Upper lobe of right lung (tissue), 1 donor: Measurements from ENCODE around the gene TRPM5. TPM values are rescaled to one million over a fixed set of nuclear protein-coding genes. Genes with fewer than 3 reads are reported as not detected.

Source experiments
- ATAC-seq: fragments of 200-7000 bp; cut with Tn5 transposase; one replicate; pipeline ENCODE4 v1.9.1; 2020; ENCODE audit warnings: mild to moderate bottlenecking, moderate library complexity
- DNase-seq: peaks from one replicate; pipeline ENCODE4 v3.0.0-alpha.2; 2020
- H3K27ac ChIP-seq: fragments of 200-600 bp; one replicate; pipeline ENCODE4 v1.8.0; 2022
- H3K27me3 ChIP-seq: fragments of 200-600 bp; one replicate; pipeline ENCODE4 v1.8.0; 2022; ENCODE audit warnings: mild to moderate bottlenecking
- H3K36me3 ChIP-seq: fragments of 200-600 bp; one replicate; pipeline ENCODE4 v1.8.0; 2022
- H3K4me1 ChIP-seq: fragments of 200-600 bp; one replicate; pipeline ENCODE4 v1.8.0; 2022
- H3K4me3 ChIP-seq: fragments of 200-600 bp; one replicate; pipeline ENCODE4 v1.8.0; 2022; ENCODE audit warnings: mild to moderate bottlenecking
- H3K9me3 ChIP-seq: fragments of 200-600 bp; one replicate; pipeline ENCODE4 v1.8.0; 2022
- intact Hi-C: fragments of 100-400 bp; cut with DNase I; formaldehyde crosslinking; loops from one replicate; pipeline ENCODE4 v1.11.0; 2022
- total RNA-seq: library from RNA; stranded (reverse); fragmentation: NEBNext Ultra II Directional; extraction: Animal tissue kit (Norgen Biotek cat#: 25700); gene quantifications from one replicate; pipeline ENCODE4 v1.2.1, GENCODE V29; 2021
- TF ChIP-seq, protein P1 (sequence below): fragments of 200-600 bp; IDR thresholded peaks from one replicate; pipeline ENCODE4 v1.8.0; 2022; ENCODE audit warnings: antibody characterized with exemption
- donor health status: DM: no; HTN: yes; CAD: no; lungs with severe emphysema.

Gene TRPM5
- total RNA-seq, 1 donor from 2014 or later, result not detected

DNA sequence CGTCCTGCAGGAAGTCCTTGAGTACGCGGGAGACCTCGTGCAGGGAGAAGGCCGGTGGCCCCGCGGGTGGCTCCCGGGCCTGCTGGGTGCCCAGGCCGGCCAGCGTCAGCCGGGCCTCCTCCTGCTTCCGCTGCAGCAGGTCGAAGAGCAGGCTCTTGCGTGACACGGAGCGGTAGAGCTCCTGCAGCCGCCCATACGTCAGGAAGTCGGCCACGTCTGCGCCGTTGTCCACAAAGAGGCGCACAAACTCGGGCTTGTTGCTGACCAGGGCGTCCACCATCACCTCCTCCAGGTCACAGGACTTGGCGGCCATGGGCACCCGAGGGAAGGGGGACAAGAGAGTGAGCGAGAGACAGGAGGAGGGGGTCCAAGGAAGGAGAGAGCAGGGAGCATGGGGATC lies 29.1 kb downstream of the TRPM5 start:
- Histone ChIP-seq H3K9me3 (no peaks in the 10 kb centered on the region), H3K4me3 (no peak overlapping the region), H3K4me1 (peaks cover under 1% of the 10 kb centered on the region), H3K27me3 (peaks cover 4% of the 10 kb centered on the region), H3K27ac (no peak overlapping the region), H3K36me3 (no peaks in the 10 kb centered on the region)
- ATAC-seq, result no peak
- TF ChIP-seq, protein P1, sequence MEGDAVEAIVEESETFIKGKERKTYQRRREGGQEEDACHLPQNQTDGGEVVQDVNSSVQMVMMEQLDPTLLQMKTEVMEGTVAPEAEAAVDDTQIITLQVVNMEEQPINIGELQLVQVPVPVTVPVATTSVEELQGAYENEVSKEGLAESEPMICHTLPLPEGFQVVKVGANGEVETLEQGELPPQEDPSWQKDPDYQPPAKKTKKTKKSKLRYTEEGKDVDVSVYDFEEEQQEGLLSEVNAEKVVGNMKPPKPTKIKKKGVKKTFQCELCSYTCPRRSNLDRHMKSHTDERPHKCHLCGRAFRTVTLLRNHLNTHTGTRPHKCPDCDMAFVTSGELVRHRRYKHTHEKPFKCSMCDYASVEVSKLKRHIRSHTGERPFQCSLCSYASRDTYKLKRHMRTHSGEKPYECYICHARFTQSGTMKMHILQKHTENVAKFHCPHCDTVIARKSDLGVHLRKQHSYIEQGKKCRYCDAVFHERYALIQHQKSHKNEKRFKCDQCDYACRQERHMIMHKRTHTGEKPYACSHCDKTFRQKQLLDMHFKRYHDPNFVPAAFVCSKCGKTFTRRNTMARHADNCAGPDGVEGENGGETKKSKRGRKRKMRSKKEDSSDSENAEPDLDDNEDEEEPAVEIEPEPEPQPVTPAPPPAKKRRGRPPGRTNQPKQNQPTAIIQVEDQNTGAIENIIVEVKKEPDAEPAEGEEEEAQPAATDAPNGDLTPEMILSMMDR, result no peak
- intact Hi-C loops, result no loop called here
- no peak for DNase-seq

DNA sequence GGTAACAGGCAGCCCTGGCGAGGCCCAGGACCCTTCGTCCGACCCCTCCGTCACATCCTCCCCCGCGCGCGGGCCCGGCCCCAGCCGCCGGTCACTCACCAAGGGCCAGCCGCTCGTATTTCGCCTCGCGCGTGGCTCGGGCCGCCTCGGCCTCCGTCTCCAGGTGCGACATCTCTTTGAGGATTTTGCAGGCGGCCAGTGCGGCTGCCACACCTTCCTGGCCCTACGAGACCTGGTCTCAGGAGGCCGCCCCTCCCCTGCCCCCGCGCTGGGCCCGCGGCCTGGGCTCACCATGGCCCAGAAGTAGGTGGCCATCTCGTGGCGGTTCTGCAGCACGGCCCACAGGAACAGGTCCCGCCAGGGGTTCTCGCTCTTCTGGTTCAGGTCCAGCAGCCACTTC lies 29.7 kb downstream of the TRPM5 start:
- no peak overlapping the region for H3K27ac ChIP-seq
- DNase-seq (no peak), ATAC-seq (no peak)
- H3K4me3 ChIP-seq, result no peak overlapping the region
- H3K4me1 ChIP-seq, result no peaks in the 10 kb centered on the region
- no peaks in the 10 kb centered on the region for H3K36me3 ChIP-seq
- H3K27me3 ChIP-seq, result peaks cover 5% of the 10 kb centered on the region
- intact Hi-C loops, result no loop called here
- TF ChIP-seq, protein P1, result no peak
- H3K9me3 ChIP-seq, result no peaks in the 10 kb centered on the region

DNA sequence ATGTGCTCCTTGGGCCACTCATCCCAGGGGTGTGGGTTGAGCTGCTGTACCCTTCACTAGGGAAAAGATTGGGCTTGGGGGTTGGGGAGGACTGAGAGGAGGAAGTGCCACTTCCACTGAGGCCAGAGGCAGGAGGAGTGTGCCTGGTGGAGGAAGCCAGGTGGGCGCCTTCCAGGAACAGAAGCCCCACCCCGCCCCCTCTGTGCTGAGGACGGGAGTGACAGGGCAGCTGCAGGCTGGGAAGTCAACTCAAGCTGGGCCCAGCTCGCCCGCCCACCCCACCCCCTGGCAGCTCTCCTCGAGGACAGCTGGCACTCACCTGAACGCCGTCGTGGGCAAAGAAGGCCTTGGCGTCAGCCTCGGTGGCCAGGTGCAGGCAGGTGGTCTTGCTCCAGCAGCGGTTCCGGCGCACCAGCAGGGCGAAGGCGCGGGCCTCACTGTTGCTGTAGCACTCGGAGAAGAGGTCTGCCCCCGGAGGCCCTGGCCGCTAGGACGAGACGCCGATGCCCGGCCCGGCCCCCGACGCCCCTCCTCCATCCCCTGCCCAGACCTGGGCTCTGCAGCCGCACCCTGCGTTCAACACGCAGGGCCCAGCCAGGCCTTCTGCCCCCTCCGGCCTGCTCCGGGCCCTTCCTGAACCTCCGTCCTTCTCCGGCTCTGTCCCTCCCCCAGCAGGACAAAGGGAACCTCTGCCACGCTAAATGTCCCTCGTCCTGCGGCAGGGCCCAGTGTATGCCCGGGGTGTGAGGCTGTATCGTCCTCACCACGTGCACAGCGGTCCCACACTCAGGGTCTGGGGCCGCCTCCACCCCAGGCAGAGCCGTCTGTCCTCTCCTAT lies 30.4 kb downstream of the TRPM5 start:
- DNase-seq, result no peak
- ATAC-seq, result no peak
- TF ChIP-seq, protein P1, result no peak
- Histone ChIP-seq H3K9me3 (no peaks in the 10 kb centered on the region), H3K27me3 (peaks cover 5% of the 10 kb centered on the region), H3K4me3 (no peak overlapping the region), H3K36me3 (no peaks in the 10 kb centered on the region), H3K27ac (no peak overlapping the region), H3K4me1 (no peaks in the 10 kb centered on the region)
- intact Hi-C loops, result no loop called here

DNA sequence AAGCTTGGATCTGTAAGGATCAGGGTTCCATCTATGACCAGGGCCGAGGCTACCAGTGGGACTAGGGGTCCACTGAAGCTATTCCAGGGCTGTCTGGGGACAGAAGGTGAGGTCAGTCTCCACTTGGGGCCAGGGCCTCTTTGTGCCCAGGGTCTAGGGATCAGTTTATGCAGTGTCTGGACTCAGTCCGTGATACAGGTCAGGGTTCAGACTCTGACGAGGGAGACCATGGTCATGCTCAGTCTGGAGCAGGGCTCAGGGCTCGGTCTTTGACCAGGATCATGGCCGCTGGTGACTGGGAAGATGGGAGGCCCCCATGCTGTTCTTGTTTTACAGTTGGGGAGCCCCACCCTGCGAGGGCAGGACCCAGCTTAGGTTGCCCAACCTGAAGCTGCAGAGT lies 32.0 kb downstream of the TRPM5 start:
- ATAC-seq, result no peak
- no peak overlapping the region for H3K4me3 ChIP-seq
- H3K27ac ChIP-seq, result no peak overlapping the region
- H3K4me1 ChIP-seq, result no peaks in the 10 kb centered on the region
- intact Hi-C loops, result no loop called here
- H3K27me3 ChIP-seq, result peaks cover 5% of the 10 kb centered on the region
- H3K9me3 ChIP-seq, result no peaks in the 10 kb centered on the region
- no peaks in the 10 kb centered on the region for H3K36me3 ChIP-seq
- TF ChIP-seq, protein P1, result no peak
- DNase-seq, result no peak

DNA sequence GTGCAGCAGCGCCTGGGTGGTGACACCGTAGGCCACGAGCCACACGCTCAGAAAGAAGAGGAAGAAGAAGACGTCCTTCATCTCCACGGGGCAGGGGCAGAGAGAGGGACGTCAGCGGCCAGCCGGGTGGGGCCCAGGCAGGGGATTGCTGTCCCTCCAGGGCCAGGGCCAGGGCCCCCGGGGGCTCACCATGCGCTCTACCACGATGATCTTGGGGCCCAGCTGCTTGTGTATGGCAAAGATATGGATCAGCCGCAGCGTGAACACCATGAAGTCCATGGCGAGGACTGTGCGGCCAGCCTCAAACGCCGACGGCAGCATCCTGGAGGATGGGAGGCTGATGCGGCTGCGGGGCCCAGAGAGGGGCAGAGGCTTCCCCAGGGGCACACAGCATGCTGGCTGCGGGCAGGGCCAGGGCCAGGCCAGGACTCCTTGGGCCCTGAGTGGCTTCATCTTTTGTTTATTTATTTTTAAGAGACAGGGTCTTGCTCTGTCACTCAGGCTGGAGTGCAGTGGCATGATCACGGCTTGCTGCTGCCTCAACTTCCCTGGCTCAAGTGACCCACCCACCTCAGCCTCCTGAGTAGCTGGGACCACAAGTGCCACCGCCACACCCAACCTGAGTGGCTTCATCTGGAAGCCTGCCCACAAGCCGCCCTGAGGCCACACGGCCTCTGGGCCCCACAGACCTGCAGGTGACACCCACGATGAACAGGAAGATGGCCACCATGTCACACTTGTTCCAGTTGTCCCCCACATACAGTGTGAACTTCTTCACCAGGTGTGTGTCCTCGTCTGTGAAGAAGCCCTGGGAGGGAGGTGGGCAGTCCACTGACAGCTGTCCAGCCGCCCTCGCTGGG lies 32.6 kb downstream of the TRPM5 start:
- TF ChIP-seq, protein P1, result no peak
- H3K27ac ChIP-seq, result no peak overlapping the region
- no peaks in the 10 kb centered on the region for H3K9me3 ChIP-seq
- DNase-seq (no peak), ATAC-seq (no peak)
- H3K4me1 ChIP-seq, result no peaks in the 10 kb centered on the region
- no peak overlapping the region for H3K4me3 ChIP-seq
- intact Hi-C loops, result no loop called here
- H3K36me3 ChIP-seq, result no peaks in the 10 kb centered on the region
- H3K27me3 ChIP-seq, result peaks cover 5% of the 10 kb centered on the region
